HK-2 (cell line): ENCODE results near the gene METAP1D.
"Not testable (repeated sequence)": the region's sequence is repeated elsewhere in the genome, so short reads cannot be mapped to it uniquely, and the experiment has no call there.

Source experiments
- DNase-seq: peaks from one replicate; pipeline ENCODE4 v3.0.0-alpha.2; 2018; ENCODE audit not compliant: unreplicated experiment

METAP1D gene

GRCh38 chr2:171997031-171997430 lies 2.7 kb upstream of the METAP1D start:
- not testable (repeated sequence) for DNase-seq

DNA sequence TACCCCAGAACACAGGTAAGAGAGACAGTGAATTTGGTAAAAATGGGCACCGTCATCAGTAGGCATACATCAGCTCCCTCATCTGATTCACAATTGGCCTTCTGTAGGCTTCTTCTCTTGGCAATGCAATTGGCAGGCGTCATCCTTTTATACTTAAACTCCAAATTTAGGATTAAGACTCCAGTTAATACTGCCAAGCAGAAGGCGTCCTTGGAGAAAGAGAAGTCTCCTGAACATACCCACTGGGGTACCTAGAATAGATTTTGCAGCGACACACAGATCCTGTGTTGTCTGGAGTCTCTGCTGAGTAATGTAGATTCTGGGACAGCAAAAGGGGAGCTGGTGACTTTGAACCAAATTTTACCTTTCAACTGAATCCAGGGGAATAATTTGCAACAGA lies 592 bp upstream of the METAP1D start:
- DNase-seq: no peak

DNA sequence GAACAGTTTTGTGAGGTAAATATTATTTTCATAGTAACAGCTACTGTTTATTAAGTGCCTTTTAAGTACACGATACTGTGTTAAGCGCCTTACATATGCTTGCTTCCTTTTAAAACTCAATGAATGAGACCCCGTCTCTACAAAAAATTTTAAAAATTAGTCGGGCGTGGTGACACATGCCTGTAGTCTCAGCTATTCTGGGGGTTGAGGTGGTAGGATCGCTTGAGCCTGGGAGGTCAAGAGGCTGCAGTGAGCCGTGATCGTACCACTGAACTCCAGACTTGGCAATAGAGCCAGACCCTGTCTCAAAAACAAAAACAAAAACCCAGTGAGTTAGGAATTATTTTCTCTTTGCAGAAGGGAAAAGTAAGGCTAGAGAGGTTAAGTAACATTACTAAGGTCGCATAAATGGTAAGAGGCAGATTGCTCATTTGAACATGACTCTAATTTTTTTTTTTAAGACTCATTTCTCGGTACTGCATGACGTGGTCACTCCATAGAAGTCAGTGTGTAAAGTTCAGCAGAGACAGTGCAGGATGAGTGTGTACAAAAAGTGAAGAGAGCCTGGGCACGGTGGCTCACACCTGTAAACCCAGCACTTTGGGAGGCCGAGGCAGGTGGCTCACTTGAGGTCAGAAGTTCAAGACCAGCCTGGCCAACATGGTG lies 1.1 kb downstream of the METAP1D start:
- no peak for DNase-seq

DNA sequence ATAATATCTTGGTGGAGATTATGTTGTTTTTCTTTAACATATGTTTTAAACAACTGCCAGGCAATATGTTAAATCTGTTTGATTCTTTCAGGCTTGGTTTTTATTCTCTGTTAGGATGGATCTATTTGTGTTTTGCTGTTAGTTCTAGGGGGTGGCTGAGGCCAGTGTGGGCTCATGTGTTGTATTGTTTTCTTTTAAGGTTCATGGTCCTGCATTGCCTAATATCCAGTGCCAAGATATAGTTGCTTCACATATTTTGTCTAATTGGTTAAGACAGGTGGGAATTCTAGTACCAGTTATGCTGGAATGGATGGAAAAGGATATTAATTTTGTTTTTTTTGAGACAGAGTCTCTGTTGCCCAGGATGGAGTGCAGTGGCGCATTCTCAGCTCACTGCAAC lies 7.6 kb downstream of the METAP1D start:
- no peak for DNase-seq

DNA sequence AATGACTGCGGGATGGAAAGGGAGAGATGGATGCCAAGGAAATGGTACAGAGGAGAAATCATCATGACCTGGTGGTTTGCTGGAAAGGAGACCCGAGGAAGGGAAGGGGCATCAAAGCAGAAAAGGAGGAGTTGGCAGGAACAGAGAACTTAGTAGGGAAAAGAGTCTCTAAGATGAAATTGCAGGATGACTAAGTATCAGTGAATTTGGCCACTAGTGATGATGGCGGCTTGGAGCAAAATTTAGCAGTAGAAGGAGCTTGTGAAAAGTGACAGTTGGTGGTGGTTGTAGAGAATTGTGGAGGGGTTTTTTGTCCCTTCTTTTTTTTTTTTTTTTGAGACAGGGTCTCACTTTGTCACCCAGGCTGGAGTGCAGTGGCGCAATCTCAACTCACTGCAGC lies 10.1 kb downstream of the METAP1D start:
- no peak for DNase-seq

- no peak for DNase-seq
Observed at GRCh38 chr2:172011812-172012575, 12.2 kb downstream of the METAP1D start.

GRCh38 chr2:172012677-172013391 lies 13.1 kb downstream of the METAP1D start:
- DNase-seq: no peak

DNA sequence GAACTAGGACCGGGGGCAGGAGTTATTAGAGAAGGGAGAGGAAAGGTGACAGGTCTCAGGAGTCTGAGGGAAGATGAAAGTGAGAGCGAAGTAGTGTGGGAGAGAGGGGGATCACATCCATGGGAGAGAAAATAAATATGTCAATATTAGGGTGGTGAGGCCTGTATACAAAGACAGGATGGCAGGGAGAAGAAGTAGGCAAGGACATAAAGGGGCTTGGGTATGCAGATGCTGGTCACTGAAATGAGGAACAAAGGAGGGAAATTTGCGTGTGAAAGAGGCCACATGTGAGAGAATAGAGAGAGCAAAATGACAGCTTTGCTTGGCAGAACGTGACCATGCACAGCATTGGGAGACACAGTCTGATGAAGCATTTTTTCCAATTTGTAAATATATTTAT lies 13.6 kb downstream of the METAP1D start:
- DNase-seq: no peak

DNA sequence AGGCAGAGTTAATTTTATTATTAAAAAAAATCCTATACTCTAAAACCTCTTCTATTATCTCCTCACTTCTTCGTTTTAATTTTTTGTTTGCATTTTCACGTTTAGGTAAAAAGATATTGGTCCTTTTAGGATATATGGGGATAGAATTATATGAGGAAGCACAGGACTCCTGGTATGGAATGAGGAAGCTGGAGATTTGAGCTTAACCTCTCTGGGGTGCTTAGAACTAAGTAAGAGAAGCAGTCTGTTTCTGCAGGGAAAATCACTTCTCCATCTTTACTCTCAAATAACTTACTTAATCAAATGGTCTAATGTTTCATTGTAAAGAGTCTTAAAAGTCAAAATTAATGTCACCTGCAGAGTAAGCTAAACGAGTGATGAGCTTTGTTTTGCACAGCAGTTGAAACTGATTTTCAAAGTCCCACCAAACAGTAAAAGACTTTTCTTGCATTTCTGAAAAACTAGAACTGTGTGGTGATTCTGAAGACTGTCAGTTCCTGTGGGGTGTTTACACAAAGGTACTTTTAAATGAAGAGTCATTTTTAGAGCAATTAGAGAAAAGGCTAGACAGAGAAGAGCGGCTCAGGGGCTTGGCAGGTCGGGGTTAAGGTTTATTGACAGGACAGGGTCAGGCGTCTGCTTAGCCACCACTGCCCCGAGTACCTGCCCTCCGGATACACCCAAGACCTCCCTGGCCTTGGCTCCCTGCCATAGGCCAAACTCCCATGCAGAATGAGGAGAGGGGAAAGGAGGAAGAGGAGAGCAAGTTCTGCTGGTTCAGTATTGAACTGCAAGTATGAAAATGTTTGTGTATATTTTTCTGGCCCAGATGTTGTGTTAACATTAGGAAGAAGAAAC lies 21.6 kb downstream of the METAP1D start:
- no peak for DNase-seq

DNA sequence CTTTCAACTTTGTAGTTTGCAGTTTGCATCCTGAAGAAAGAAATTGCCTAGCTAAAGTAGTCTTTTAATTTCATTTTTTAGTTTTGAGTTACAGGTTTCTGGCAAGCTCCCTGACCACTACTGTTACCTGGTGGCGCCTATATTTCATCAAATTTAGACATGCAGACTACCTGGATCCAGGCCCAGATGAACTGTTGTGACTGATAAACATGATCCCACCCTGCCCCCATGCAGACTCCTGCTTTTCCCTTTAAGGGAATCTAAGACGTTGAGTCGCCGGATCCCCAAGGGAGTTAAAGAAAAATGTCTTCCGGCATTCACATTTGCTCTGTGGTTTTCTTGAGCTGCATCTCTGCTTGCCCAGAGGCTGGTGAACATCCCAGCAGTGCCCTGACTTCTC lies 22.2 kb downstream of the METAP1D start:
- no peak for DNase-seq

- no peak for DNase-seq
Observed at GRCh38 chr2:172031536-172031935, 31.8 kb downstream of the METAP1D start.

DNA sequence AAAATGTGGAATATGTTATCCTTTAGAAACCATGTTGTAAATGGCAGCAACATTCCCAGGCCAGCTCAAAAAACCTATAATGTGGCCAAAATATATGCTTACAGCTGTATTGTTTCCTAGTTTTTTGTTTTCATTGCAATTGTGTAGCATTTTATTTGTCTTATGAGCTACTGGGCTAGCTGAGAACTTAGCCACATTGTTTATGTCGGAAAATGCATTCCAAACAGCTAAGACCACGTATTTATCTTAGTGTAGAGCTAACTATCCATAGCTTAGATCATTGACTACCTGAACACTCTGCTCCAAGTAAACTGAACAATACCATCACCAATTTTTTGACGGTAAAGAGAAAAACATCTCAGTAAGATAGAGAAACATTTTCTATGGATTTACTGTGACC lies 38.4 kb downstream of the METAP1D start:
- DNase-seq: no peak

- no peak for DNase-seq
Observed at GRCh38 chr2:172038604-172039003, 38.9 kb downstream of the METAP1D start.

DNA sequence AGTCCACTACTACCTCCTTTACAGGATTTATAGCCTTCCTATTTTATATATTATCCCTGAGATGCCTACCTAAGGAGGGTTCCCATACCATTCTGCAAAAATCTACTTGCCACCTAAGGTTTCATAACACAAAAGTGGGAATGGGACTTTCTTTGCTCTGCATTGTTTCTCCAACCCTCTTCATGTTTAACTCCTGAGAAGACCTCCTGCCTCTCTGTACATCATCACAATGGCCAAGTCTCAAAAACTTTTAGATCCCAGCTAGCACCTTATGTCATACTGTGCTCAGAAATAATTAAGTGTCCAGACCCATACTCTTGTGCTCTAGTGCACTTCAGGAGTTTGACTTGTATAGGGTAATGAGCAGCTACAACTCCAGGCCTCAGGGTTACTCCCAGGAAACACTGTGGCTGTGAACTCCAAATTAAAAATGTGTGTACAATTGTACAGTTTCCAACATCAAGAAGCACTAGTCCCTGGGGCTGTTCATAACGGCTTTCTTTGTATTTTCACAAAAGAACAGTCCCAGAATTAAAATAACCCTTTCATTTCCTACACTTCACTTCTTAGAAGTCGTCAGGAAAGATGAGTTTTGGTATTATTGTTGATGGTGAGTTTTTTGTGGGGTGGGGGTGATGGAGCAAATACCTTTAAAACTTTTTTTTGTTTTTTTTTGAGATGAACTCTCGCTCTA lies 39.4 kb downstream of the METAP1D start:
- no peak for DNase-seq

DNA sequence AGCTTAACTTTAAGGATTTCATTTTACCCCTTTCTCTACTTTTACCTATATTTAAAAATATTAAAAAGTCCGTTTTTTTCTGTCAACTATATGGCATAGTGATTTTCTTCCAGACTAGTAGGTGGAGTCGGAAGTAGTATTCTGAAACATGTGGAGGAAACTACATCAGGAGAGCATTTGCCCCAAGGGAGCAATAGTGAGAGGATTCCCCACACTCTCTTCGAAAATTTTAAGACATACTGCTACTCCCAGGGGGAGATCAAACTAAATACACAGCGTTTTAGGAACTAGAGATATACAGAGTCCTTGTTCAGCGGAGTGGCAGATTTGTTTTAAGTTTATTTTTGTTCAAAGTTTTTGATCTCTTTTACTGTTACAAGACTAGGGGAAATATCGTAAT lies 40.6 kb downstream of the METAP1D start:
- DNase-seq: no peak

- no peak for DNase-seq
Observed at GRCh38 chr2:172046080-172046678, 46.4 kb downstream of the METAP1D start.

- DNase-seq: no peak
Observed at GRCh38 chr2:172046866-172047565, 47.3 kb downstream of the METAP1D start.

GRCh38 chr2:172047566-172048507 lies 48.1 kb downstream of the METAP1D start:
- DNase-seq: no peak
